ENCODE data around the gene AMHR2. TPM values are rescaled to one million over a fixed set of nuclear protein-coding genes. Genes with fewer than 3 reads are reported as not detected.

The AMHR2 gene
- total RNA-seq, 1 donor from 2014 or later, result not detected

DNA sequence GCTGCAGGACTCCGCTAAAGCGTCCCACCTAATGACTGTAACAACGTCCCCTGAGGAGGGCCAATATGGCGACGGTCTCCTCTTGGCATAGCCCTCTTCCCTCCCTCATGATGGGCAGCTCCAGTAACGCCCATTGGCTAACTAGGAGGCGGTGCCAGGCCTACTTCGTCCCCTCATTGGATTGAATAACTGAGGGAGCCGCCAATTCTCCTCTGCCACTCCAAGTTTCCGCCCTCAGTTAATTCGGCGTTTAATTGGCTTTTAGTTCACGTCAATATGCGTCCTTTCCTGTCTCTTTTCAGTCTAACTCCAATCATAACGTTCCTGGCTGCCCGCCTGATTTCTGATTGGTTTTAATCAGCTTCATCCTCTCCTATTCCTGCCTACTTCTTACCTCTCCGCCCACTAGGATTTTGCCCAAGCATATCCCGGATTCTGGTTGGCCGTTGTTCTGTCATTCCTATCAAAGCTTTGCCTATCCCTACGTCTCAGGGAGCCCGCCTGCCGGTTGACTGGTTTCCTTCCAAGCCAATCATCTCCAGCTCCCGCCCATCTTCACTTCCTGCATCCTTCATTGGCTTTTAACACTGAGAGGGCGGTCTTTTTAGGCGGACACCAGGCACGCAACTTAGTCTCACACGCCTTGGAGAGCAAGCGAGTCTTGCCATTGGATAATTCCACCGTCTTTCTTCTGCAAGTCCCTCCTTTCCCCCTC, 44.1 kb upstream of the AMHR2 start:
- peak; percentile 97 for DNase-seq (ENCODE audit: low spot score)
- no peaks in the 10 kb centered on the region for H3K27me3 Mint-ChIP-seq (ENCODE audit: low read depth)
- no peak overlapping the region for H3K27ac Mint-ChIP-seq (ENCODE audit: unreplicated experiment)
- H3K9me3 Mint-ChIP-seq (ENCODE audit: low read depth), result no peaks in the 10 kb centered on the region
- H3K4me1 Mint-ChIP-seq (ENCODE audit: low read depth), result peaks cover 36% of the 10 kb centered on the region
- no peak overlapping the region for H3K4me3 Mint-ChIP-seq (ENCODE audit: unreplicated experiment)
- H3K36me3 Mint-ChIP-seq (ENCODE audit: low read depth), result peaks cover 20% of the 10 kb centered on the region
- TF ChIP-seq, protein P1, sequence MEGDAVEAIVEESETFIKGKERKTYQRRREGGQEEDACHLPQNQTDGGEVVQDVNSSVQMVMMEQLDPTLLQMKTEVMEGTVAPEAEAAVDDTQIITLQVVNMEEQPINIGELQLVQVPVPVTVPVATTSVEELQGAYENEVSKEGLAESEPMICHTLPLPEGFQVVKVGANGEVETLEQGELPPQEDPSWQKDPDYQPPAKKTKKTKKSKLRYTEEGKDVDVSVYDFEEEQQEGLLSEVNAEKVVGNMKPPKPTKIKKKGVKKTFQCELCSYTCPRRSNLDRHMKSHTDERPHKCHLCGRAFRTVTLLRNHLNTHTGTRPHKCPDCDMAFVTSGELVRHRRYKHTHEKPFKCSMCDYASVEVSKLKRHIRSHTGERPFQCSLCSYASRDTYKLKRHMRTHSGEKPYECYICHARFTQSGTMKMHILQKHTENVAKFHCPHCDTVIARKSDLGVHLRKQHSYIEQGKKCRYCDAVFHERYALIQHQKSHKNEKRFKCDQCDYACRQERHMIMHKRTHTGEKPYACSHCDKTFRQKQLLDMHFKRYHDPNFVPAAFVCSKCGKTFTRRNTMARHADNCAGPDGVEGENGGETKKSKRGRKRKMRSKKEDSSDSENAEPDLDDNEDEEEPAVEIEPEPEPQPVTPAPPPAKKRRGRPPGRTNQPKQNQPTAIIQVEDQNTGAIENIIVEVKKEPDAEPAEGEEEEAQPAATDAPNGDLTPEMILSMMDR (IDR thresholded peaks at IDR 0.05), result no peak

- peaks cover 39% of the 10 kb centered on the region for H3K4me1 Mint-ChIP-seq (ENCODE audit: low read depth)
- H3K27ac Mint-ChIP-seq (ENCODE audit: unreplicated experiment), result peak within 1 kb of the TSS; percentile 96
- no peaks in the 10 kb centered on the region for H3K9me3 Mint-ChIP-seq (ENCODE audit: low read depth)
- H3K27me3 Mint-ChIP-seq (ENCODE audit: low read depth), result no peaks in the 10 kb centered on the region
- TF ChIP-seq, protein P1 (IDR thresholded peaks at IDR 0.05), result no peak
- peak; percentile 97 for DNase-seq (ENCODE audit: low spot score)
- H3K4me3 Mint-ChIP-seq (ENCODE audit: unreplicated experiment), result peak within 1 kb of the TSS; percentile 83
- peaks cover 22% of the 10 kb centered on the region for H3K36me3 Mint-ChIP-seq (ENCODE audit: low read depth)
Measured at GRCh38 chr12:53380104-53380793, 43.4 kb upstream of the AMHR2 start, which contains the start of gene SP1. Gene SP1, plus strand, starts transcription at chr12:53380176. Its CDS starts 116 bp downstream, at chr12:53380292.

- Mint-ChIP-seq H3K9me3 (ENCODE audit: low read depth) (no peaks in the 10 kb centered on the region), H3K4me1 (ENCODE audit: low read depth) (peaks cover 44% of the 10 kb centered on the region), H3K4me3 (ENCODE audit: unreplicated experiment) (peak overlapping the region; percentile 83), H3K36me3 (ENCODE audit: low read depth) (peaks cover 23% of the 10 kb centered on the region), H3K27me3 (ENCODE audit: low read depth) (no peaks in the 10 kb centered on the region), H3K27ac (ENCODE audit: unreplicated experiment) (peak overlapping the region; percentile 96)
- TF ChIP-seq, protein P1 (IDR thresholded peaks at IDR 0.05), result peak; percentile 24
- peak; percentile 28 for DNase-seq (ENCODE audit: low spot score)
Measured at GRCh38 chr12:53380794-53381730, 42.6 kb upstream of the AMHR2 start.

- H3K4me1 Mint-ChIP-seq (ENCODE audit: low read depth), result peaks cover 53% of the 10 kb centered on the region
- TF ChIP-seq, protein P1 (IDR thresholded peaks at IDR 0.05), result peak; percentile 66
- H3K27ac Mint-ChIP-seq (ENCODE audit: unreplicated experiment), result peak overlapping the region; percentile 96
- no peaks in the 10 kb centered on the region for H3K9me3 Mint-ChIP-seq (ENCODE audit: low read depth)
- peaks cover 24% of the 10 kb centered on the region for H3K36me3 Mint-ChIP-seq (ENCODE audit: low read depth)
- H3K4me3 Mint-ChIP-seq (ENCODE audit: unreplicated experiment), result peak overlapping the region; percentile 83
- DNase-seq (ENCODE audit: low spot score), result peak; percentile 60
- H3K27me3 Mint-ChIP-seq (ENCODE audit: low read depth), result no peaks in the 10 kb centered on the region
Measured at GRCh38 chr12:53381731-53382630, 41.7 kb upstream of the AMHR2 start.
